ENCODE measurements around the gene SBNO2.

The SBNO2 gene

DNA sequence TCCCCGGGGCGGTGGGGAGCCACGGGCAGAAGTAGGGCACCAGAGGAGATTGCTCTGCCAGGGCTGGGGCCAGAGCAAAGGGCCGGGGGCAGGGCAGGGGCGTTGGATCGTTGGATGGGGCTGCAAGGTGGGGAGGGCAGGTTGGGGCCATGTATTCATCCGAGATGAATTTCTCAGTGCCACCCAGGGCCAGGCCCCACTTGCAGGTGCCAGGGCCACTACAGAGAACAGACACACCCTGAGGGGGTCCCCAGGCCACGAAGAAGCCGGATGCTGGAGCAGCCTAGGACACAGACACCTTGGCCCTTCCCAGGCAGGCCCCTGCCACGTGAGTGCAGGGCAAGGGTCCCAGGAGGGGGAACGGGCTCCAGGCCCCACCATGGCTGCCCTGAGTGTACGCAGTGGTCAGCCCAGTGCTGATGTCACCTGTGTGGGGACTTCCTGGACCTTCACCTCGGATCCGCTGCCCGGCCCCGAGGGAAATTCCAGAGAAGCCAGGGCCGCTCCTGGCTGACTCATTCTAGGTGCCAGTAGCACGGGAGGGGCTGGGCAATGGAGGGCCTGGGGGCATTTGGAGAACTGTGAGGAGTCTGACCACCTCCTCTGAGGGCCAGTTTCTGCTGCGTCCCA lies 9.6 kb upstream of the SBNO2 start:
- no peaks in the 10 kb centered on the region for H3K36me3 ChIP-seq
- H3K9me3 ChIP-seq: no peaks in the 10 kb centered on the region
- no peaks in the 10 kb centered on the region for H3K27me3 ChIP-seq
- no peak overlapping the region for H3K4me3 ChIP-seq (ENCODE audit: low read depth, low read length)
- TF ChIP-seq, protein P1, sequence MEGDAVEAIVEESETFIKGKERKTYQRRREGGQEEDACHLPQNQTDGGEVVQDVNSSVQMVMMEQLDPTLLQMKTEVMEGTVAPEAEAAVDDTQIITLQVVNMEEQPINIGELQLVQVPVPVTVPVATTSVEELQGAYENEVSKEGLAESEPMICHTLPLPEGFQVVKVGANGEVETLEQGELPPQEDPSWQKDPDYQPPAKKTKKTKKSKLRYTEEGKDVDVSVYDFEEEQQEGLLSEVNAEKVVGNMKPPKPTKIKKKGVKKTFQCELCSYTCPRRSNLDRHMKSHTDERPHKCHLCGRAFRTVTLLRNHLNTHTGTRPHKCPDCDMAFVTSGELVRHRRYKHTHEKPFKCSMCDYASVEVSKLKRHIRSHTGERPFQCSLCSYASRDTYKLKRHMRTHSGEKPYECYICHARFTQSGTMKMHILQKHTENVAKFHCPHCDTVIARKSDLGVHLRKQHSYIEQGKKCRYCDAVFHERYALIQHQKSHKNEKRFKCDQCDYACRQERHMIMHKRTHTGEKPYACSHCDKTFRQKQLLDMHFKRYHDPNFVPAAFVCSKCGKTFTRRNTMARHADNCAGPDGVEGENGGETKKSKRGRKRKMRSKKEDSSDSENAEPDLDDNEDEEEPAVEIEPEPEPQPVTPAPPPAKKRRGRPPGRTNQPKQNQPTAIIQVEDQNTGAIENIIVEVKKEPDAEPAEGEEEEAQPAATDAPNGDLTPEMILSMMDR (IDR thresholded peaks at IDR 0.05; ENCODE audit: low read depth, low read length): no peak
- no peaks in the 10 kb centered on the region for H3K4me1 ChIP-seq
- no peak for DNase-seq

GRCh38 chr19:1182727-1183126 lies 8.7 kb upstream of the SBNO2 start:
- TF ChIP-seq, protein P1 (IDR thresholded peaks at IDR 0.05; ENCODE audit: low read depth, low read length): no peak
- no peaks in the 10 kb centered on the region for H3K27me3 ChIP-seq
- H3K4me3 ChIP-seq (ENCODE audit: low read depth, low read length): no peak overlapping the region
- DNase-seq: no peak
- H3K9me3 ChIP-seq: no peaks in the 10 kb centered on the region
- H3K4me1 ChIP-seq: no peaks in the 10 kb centered on the region
- no peaks in the 10 kb centered on the region for H3K36me3 ChIP-seq

DNA sequence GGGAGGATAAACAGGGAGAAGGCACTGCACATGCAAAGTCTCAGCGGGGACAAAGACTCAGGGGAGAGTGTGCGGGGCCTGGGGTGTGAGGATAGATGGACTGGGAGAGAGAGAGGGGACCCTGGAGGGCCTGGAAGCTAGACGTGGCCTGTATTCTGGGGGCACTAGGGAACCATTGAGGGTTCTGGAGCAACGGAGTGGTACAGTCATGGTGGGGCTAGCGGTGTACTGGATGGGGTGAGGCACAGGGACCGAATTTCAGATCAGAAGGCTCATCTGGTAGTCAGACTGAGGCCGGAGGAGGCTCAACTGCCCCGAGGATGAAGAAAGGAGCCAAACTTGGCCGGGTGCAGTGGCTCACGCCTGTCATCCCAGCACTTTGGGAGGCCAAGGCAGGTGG lies 8.0 kb upstream of the SBNO2 start:
- Histone ChIP-seq H3K36me3 (no peaks in the 10 kb centered on the region), H3K9me3 (no peaks in the 10 kb centered on the region), H3K4me1 (no peaks in the 10 kb centered on the region), H3K4me3 (ENCODE audit: low read depth, low read length) (no peak overlapping the region), H3K27me3 (no peaks in the 10 kb centered on the region)
- DNase-seq: no peak
- TF ChIP-seq, protein P1 (IDR thresholded peaks at IDR 0.05; ENCODE audit: low read depth, low read length): no peak

- H3K27me3 ChIP-seq: no peaks in the 10 kb centered on the region
- no peak for DNase-seq
- H3K4me1 ChIP-seq: no peaks in the 10 kb centered on the region
- TF ChIP-seq, protein P1 (IDR thresholded peaks at IDR 0.05; ENCODE audit: low read depth, low read length): no peak
- no peak overlapping the region for H3K4me3 ChIP-seq (ENCODE audit: low read depth, low read length)
- H3K36me3 ChIP-seq: no peaks in the 10 kb centered on the region
- H3K9me3 ChIP-seq: no peaks in the 10 kb centered on the region
Observed at GRCh38 chr19:1181606-1182005, 7.5 kb upstream of the SBNO2 start.

GRCh38 chr19:1177322-1178114 lies 3.5 kb upstream of the SBNO2 start:
- DNase-seq: no peak
- no peaks in the 10 kb centered on the region for H3K36me3 ChIP-seq
- H3K4me1 ChIP-seq: no peaks in the 10 kb centered on the region
- H3K27me3 ChIP-seq: no peaks in the 10 kb centered on the region
- TF ChIP-seq, protein P1 (IDR thresholded peaks at IDR 0.05; ENCODE audit: low read depth, low read length): no peak
- no peak overlapping the region for H3K4me3 ChIP-seq (ENCODE audit: low read depth, low read length)
- H3K9me3 ChIP-seq: no peaks in the 10 kb centered on the region

All from BE2C (cell line).